Omental fat pad (tissue), 4 donors: Measurements from ENCODE around the gene NAA15. TPM values are rescaled to one million over a fixed set of nuclear protein-coding genes. Genes with fewer than 3 reads are reported as not detected.

Experiments used
- ATAC-seq: fragments of 150-250 bp; one replicate; pipeline ENCODE4 v1.9.1; 2016; ENCODE audit warnings: mild to moderate bottlenecking, moderate library complexity; ENCODE audit not compliant: low FRiP score
- DNase-seq: peaks from one replicate; pipeline ENCODE4 v3.0.0-alpha.2; 2019; ENCODE audit warnings: low spot score
- total RNA-seq, 4 donors: library from RNA; depleted of rRNA; stranded (reverse); fragments of >200 nt; gene quantifications; one replicate each; pipeline ENCODE4 v1.1.0, GENCODE V29; 2016
- TF ChIP-seq, protein P1 (sequence below), 3 donors: fragments of 450-650 bp; IDR thresholded peaks; one replicate each; pipeline ENCODE4 v1.5.1; 2016 to 2017; ENCODE audit warnings: antibody characterized with exemption in 3 of 3, mild to moderate bottlenecking in 3 of 3, moderate library complexity in 2 of 3

The NAA15 gene
- total RNA-seq, 4 donors from 2014 or later: 25.7 to 70.9 (median 32.0) TPM

DNA sequence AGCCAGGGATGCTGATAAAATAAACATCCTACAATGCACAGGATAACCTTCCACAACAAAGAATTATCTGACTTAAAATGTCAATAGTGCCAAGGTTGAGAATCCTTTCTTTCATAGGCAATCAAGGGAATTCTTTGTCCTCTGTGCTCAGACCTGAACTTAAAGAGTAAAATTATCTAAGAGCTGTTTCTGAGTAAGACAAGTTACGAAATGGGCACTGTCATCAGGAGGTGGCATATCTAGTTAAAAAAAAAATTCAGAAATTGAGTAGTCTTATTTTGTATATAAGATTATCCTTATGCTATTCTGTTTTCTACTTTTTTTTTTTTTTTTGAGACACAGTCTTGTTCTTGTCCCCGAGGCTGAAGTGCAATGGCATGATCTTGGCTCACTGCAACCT is 149.3 kb downstream of the NAA15 start:
- TF ChIP-seq, protein P1, sequence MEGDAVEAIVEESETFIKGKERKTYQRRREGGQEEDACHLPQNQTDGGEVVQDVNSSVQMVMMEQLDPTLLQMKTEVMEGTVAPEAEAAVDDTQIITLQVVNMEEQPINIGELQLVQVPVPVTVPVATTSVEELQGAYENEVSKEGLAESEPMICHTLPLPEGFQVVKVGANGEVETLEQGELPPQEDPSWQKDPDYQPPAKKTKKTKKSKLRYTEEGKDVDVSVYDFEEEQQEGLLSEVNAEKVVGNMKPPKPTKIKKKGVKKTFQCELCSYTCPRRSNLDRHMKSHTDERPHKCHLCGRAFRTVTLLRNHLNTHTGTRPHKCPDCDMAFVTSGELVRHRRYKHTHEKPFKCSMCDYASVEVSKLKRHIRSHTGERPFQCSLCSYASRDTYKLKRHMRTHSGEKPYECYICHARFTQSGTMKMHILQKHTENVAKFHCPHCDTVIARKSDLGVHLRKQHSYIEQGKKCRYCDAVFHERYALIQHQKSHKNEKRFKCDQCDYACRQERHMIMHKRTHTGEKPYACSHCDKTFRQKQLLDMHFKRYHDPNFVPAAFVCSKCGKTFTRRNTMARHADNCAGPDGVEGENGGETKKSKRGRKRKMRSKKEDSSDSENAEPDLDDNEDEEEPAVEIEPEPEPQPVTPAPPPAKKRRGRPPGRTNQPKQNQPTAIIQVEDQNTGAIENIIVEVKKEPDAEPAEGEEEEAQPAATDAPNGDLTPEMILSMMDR (IDR thresholded peaks at IDR 0.05): no peak
- no peak for DNase-seq
- no peak for ATAC-seq

DNA sequence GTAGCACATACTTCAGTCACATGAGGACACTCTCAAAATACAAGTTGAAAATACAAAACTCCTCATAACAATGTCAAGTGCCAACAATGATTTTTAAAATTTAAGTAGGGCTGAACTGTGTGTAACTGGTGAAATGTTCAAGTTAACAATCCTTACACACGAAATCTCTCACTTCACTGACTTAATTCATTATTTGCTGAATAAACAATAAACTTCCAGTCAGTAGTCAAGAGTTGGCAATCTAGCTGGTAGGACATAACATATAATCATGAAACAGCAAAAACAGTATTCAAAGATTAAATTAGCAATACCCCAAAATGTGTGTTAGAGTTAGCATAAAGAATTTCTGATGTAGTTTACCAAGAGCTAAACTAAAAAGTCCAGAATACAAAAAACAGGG is 150.7 kb downstream of the NAA15 start:
- DNase-seq (no peak), ATAC-seq (no peak)
- TF ChIP-seq, protein P1 (IDR thresholded peaks at IDR 0.05): no peak

DNA sequence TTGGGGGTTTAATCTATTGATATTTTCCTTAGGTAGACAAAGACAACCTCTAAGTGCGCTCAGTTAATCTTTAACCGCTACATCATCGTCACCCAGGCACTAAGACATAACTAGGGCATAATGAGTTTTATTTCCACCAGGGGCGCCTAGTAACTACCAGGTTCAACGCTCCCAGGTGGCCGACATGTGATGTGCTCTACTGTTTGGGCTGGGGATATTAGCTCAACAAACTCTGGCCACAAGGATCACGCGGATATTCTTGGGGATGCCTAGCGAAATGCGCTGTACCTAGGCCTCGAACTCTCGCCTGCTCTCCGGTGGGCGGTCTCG is 151.7 kb downstream of the NAA15 start:
- ATAC-seq (peak; percentile 22), DNase-seq (no peak)
- TF ChIP-seq, protein P1 (IDR thresholded peaks at IDR 0.05): no peak

DNA sequence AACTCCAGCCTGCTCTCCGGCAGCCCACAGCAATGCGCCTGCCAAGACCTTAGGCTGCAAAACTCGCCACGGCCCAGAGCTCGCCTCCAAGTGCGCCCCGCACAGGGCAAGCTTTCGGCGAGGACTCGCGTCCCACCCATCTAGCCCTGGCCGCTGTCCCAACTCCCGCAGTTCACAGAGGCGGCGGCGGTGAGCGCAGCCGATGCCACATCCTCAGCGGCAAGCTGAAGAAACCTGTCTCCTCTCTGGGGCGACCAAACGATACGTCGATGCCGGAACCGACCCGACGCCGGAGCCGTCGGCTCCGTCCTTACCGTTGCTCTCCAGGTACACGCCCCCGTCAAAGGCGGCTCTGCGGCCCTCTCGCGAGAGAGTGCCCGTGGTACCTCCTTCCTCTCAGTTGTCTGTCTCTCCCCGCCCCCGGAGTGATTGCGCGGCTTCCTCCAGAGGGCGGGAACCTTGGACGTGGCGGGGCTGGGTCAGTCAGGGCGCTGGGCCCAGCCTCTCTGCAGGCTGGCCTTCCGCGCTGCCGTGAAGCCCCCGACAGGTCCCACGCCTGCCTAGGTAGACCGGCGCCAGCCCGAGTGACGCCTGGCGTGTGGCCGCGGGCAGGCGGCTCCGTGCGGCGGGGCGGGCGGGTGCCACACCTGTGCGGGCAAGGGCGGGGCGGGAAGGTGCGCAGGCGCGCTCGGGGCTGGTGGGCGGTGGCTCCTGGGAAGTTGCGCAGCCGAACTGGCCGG is 152.2 kb downstream of the NAA15 start:
- TF ChIP-seq, protein P1 (IDR thresholded peaks at IDR 0.05): peak in 1 of 3 donors; percentile 18
- DNase-seq (peak; percentile 91), ATAC-seq (peak; percentile 98)

DNA sequence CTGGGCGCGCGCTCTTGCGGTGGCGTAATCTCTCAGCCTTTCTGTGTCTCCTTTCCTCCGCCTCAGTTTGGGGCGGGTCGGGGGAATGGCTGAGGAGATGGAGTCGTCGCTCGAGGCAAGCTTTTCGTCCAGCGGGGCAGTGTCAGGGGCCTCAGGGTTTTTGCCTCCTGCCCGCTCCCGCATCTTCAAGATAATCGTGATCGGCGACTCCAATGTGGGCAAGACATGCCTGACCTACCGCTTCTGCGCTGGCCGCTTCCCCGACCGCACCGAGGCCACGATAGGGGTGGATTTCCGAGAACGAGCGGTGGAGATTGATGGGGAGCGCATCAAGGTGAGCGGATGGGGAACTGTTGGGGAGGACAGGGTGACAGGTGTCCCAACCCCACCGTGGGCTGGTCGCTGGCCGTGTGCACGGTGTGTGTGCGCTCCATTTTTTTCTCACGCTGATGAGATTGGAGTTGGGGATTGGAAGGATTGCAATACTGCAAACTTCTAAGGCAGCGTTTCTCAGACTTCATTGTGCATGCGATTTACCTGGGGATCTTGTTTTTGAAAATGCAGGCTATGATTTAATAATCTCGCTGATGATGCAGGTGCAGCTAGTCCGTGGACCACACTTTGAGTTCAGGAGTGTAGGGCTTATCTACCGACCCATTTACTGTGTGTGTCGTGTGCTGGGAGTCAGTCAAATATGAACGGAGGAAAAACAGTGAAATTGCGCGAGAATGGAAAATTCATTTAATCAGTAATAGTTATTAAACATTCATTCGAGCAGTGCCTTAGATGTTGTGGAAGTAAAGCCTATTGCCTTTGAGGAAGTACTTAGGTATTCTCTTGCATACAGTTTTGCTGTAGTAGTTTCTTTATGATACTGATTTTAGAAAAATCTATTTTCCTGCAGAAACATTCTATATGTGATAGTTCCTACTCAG is 153.1 kb downstream of the NAA15 start, which contains the start of gene RAB33B:
Gene RAB33B, plus strand, starts transcription at position 11 of the 935 bp plus-strand sequence. Its CDS starts 75 bp downstream, at position 86.
- ATAC-seq (peak; percentile 7), DNase-seq (no peak)
- TF ChIP-seq, protein P1 (IDR thresholded peaks at IDR 0.05): no peak

DNA sequence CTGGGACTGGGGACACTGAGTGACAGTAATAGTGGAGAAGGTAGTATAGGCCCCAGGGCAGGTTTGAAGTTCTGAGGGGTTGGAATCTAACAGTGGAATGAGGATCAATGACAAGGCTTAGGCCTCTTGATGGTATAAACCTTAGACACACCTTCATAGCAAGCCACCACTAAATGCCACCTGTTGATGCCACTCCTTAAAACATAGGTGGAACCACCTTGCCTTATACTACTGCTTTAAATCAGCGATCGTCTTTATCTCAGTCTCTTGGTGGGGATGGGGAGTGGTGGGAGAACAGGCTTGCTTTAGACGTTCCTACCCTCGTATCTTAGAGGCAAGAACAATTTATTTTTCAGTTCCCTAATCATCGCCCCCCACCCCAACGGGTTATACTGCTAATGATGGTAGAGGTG is 153.8 kb downstream of the NAA15 start:
- ATAC-seq (no peak), DNase-seq (no peak)
- TF ChIP-seq, protein P1 (IDR thresholded peaks at IDR 0.05): no peak
